RWPE1 (cell line): ENCODE measurements around the gene NUDT3.

Source experiments
- CTCF ChIA-PET: fragments of 350-600 bp; sonication (Branson Sonifier 250); formaldehyde crosslinking; extraction: SDS; loops from one replicate; lab custom pipeline; 2021; lab: Yijun Ruan, JAX
- POLR2A ChIA-PET: fragments of 400-600 bp; formaldehyde crosslinking; extraction: SDS; loops from one replicate; lab custom pipeline; 2020; ENCODE audit warnings: antibody characterized with exemption; ENCODE audit not compliant: low non-redundant PET; lab: Yijun Ruan, JAX
- DNase-seq: peaks from one replicate; pipeline ENCODE4 v3.0.0; 2012; ENCODE audit warnings: low spot score
- H3K27ac ChIP-seq: fragments of 450-650 bp; 2 replicates; pipeline ENCODE4 v1.5.1; 2017
- CTCF ChIP-seq: fragments of 450-650 bp; conservative IDR thresholded peaks from 2 replicates; pipeline ENCODE4 v1.5.1; 2017; ENCODE audit warnings: low read depth, mild to moderate bottlenecking

The NUDT3 gene

GRCh38 chr6:34362909-34363680 is 29.4 kb downstream of the NUDT3 start:
- ChIA-PET CTCF (no interaction called here), POLR2A (no interaction called here)
- no peak for DNase-seq
- H3K27ac ChIP-seq = no peak overlapping the region
- TF ChIP-seq CTCF = no peak

GRCh38 chr6:34362176-34362575 is 30.3 kb downstream of the NUDT3 start:
- POLR2A ChIA-PET = no interaction called here
- H3K27ac ChIP-seq = no peak overlapping the region
- DNase-seq = no peak
- no peak for TF ChIP-seq CTCF
- CTCF ChIA-PET = no interaction called here

GRCh38 chr6:34360556-34360955 is 31.9 kb downstream of the NUDT3 start:
- peak overlapping the region; percentile 77 for H3K27ac ChIP-seq
- TF ChIP-seq CTCF = no peak
- ChIA-PET CTCF (interaction anchor here (0.5 kb wide), 1 partner anchor 12 kb away, joined by 8 read pairs; no protein-coding TSS in a partner anchor), POLR2A (no interaction called here)
- DNase-seq = no peak

- DNase-seq = no peak
- ChIA-PET POLR2A (no interaction called here), CTCF (interaction anchor here (0.6 to 1.4 kb wide), 2 partner anchors 10 to 164 kb away, joined by 3 to 4 read pairs; no protein-coding TSS in a partner anchor)
- peak overlapping the region; percentile 77 for H3K27ac ChIP-seq
- no peak for TF ChIP-seq CTCF
Measured at GRCh38 chr6:34359418-34360158, 32.9 kb downstream of the NUDT3 start.

GRCh38 chr6:34358389-34358905 is 34.0 kb downstream of the NUDT3 start:
- ChIA-PET POLR2A (no interaction called here), CTCF (interaction anchor here (0.6 to 1.4 kb wide), 2 partner anchors 15 to 162 kb away, joined by 4 to 6 read pairs; no protein-coding TSS in a partner anchor)
- no peak overlapping the region for H3K27ac ChIP-seq
- TF ChIP-seq CTCF = no peak
- peak; percentile 26 for DNase-seq

GRCh38 chr6:34357937-34358336 is 34.5 kb downstream of the NUDT3 start:
- ChIA-PET POLR2A (no interaction called here), CTCF (no interaction called here)
- TF ChIP-seq CTCF = no peak
- no peak for DNase-seq
- H3K27ac ChIP-seq = no peak overlapping the region
